ENCODE measurements around the gene DPYD.

Gene DPYD

DNA sequence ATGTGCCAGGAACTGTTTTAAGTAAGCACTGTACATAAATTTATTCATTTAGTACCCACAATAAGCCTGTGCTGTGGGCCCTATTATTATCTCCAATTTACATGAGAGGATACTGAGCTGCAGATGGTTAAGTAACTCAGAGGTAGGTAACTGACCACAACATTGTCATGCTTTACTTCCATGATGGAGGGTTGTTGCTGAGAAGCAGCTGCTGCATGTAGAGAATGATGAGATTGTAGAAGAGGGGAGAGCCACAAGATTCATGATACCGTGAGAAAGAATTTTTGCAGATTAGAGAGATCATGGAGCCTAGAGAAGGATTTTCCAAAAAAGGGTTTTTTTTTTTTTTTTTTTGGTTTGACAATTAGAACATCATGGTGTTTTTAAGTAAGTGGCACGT lies 886.2 kb downstream of the DPYD start:
- DNase-seq (ENCODE audit: low read depth): no peak

DNA sequence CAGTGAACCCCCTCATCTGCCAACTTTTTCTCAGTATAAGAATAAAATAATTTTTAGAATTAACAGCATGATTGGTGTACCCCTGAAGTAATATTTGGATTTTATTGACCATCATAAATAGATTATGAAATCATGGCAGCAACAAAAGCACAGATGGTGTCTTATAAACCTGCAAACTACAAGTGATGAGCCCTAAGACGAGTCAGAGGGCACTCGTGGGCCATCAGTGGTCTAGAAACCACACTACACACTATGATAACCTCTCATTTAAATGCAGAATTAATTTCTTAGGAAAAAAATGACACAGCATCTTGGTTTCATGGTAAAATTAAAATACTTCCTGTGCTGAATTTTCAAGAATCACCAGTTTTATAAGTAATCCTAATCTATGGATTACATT lies 886.9 kb downstream of the DPYD start:
- DNase-seq (ENCODE audit: low read depth): no peak
